Measurements from ENCODE around the gene NALF2.

NALF2 gene

DNA sequence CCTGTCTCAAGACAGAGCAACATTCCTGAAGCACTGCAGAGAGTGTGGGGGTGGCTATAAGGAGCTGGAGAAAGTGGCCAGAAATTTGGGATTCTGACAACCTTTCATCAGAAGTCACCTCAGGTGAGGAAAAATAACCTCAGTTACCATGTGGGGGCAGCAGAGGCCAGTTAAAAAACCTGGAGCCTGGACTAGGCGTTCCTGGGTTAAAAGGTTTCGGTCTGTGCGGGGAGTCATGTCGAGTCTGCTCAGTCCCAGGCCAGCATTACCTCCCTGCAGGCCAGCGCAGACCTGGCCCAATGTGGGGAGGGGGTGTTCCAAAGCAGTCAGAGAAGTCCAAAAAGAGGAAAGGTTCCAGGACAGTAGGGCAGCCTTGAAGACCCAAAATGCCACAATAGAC is 10.9 kb upstream of the NALF2 start:
- TF ChIP-seq, protein P1, sequence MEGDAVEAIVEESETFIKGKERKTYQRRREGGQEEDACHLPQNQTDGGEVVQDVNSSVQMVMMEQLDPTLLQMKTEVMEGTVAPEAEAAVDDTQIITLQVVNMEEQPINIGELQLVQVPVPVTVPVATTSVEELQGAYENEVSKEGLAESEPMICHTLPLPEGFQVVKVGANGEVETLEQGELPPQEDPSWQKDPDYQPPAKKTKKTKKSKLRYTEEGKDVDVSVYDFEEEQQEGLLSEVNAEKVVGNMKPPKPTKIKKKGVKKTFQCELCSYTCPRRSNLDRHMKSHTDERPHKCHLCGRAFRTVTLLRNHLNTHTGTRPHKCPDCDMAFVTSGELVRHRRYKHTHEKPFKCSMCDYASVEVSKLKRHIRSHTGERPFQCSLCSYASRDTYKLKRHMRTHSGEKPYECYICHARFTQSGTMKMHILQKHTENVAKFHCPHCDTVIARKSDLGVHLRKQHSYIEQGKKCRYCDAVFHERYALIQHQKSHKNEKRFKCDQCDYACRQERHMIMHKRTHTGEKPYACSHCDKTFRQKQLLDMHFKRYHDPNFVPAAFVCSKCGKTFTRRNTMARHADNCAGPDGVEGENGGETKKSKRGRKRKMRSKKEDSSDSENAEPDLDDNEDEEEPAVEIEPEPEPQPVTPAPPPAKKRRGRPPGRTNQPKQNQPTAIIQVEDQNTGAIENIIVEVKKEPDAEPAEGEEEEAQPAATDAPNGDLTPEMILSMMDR (IDR thresholded peaks at IDR 0.05; ENCODE audit: insufficient read depth, low read length, poor library complexity, severe bottlenecking): peak; percentile 50
- H3K36me3 ChIP-seq (ENCODE audit: control insufficient read depth, insufficient read depth, low read length): no peaks in the 10 kb centered on the region
- H3K27me3 ChIP-seq (replicated peaks; ENCODE audit: control insufficient read depth, insufficient read depth, low read length): no peaks in the 10 kb centered on the region; the same call in 1 of the 2 replicates
- DNase-seq (ENCODE audit: extremely low read depth, insufficient read length): no peak
- H3K4me3 ChIP-seq (replicated peaks; ENCODE audit: low read depth, low read length): no peak overlapping the region

DNA sequence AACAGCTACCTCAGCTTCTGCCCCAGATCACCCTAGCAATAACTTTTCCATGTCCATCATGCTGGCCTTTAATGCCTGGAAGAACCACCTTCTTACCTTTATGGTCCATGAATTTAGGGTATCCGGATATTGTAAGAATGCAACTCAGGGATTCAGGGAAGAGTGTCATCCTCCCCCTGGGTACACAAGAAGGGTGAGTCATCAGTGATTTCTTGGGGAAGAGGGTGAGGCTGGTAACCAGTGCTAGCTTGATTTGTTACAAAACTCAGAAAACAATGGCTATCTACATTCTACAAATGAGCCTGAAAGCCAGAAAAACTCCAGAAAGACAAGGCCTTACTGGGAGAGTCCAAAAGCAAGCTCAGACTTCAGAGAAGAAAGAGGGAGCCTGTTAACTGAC is 10.4 kb upstream of the NALF2 start:
- no peak overlapping the region for H3K4me3 ChIP-seq (replicated peaks; ENCODE audit: low read depth, low read length)
- no peaks in the 10 kb centered on the region; the same call in 1 of the 2 replicates for H3K27me3 ChIP-seq (replicated peaks; ENCODE audit: control insufficient read depth, insufficient read depth, low read length)
- TF ChIP-seq, protein P1 (IDR thresholded peaks at IDR 0.05; ENCODE audit: insufficient read depth, low read length, poor library complexity, severe bottlenecking): no peak
- no peaks in the 10 kb centered on the region for H3K36me3 ChIP-seq (ENCODE audit: control insufficient read depth, insufficient read depth, low read length)
- no peak for DNase-seq (ENCODE audit: extremely low read depth, insufficient read length)

DNA sequence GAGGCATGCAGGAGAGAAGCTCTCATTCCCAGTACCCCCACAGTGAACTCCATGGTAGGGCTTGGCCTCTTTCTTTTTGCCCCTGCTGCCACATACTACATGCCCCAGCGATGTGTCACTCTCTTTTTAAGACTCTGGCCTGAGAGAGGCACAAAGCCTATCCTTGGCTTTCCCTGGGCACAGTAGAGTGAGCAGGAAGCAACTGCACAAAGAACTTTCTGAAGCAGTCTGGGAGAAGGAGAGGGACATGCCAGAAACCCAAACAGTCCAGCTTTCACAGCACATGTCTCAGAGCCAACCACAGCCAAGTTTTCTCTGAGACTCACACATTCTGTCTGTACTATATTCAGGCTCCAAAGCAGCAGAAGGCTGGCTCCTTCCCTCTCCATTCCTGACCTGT is 7.9 kb upstream of the NALF2 start:
- Histone ChIP-seq H3K4me3 (replicated peaks; ENCODE audit: low read depth, low read length) (no peak overlapping the region), H3K27me3 (replicated peaks; ENCODE audit: control insufficient read depth, insufficient read depth, low read length) (no peaks in the 10 kb centered on the region; the same call in 1 of the 2 replicates), H3K36me3 (ENCODE audit: control insufficient read depth, insufficient read depth, low read length) (no peaks in the 10 kb centered on the region)
- TF ChIP-seq, protein P1 (IDR thresholded peaks at IDR 0.05; ENCODE audit: insufficient read depth, low read length, poor library complexity, severe bottlenecking): no peak
- DNase-seq (ENCODE audit: extremely low read depth, insufficient read length): no peak

DNA sequence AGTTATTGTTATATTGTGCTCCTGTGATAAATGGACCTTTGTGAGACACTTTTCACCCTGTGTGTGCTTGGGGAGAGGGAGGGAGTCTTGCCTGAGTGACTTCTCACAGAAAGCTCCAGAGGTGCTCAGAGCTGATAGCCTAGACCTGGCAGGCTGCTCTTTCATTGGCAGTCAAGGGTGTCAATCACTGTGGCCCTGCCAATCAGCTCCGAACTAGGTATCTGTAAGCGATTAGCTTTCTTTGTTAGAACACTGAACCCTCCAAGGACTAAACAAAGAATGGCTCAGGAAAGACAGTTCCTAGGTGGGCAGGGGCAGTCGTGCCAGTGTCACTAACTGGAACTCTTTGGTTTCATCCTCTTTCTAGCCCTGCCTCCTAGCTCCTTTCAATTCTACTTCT is 2.7 kb upstream of the NALF2 start:
- no peak for DNase-seq (ENCODE audit: extremely low read depth, insufficient read length)
- Histone ChIP-seq H3K4me3 (replicated peaks; ENCODE audit: low read depth, low read length) (no peak overlapping the region), H3K27me3 (replicated peaks; ENCODE audit: control insufficient read depth, insufficient read depth, low read length) (no peaks in the 10 kb centered on the region; the same call in 1 of the 2 replicates), H3K36me3 (ENCODE audit: control insufficient read depth, insufficient read depth, low read length) (no peaks in the 10 kb centered on the region)
- TF ChIP-seq, protein P1 (IDR thresholded peaks at IDR 0.05; ENCODE audit: insufficient read depth, low read length, poor library complexity, severe bottlenecking): no peak

DNA sequence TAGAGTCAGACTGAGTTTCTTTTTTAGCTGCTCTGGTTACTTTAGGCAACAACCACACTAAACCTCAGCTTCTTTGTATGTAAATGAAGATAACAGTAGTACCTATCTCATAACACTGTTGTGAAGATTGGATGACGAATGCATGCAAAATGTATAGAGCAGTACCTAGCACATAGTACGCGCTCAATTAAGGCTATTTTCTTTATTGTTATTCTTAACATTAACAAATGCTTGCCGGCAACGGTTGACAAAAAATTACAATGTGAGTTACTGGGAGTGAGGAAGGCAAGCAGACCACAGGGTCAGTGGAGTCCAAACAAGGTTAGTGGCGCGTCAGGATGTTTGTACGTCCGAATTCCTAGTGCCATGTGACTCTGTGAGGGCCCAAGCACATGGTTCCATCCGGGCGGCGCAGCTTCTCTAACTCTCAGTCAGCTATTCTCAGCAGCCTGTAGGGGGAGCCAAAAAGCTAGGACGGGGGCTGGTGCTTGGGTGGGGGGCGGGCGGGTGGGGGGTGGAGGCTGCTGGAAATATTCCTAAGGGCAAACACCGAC is 821 bp upstream of the NALF2 start:
- peaks cover 1% of the 10 kb centered on the region; the same call in 1 of the 2 replicates for H3K27me3 ChIP-seq (replicated peaks; ENCODE audit: control insufficient read depth, insufficient read depth, low read length)
- H3K4me3 ChIP-seq (replicated peaks; ENCODE audit: low read depth, low read length): no peak overlapping the region
- no peak for DNase-seq (ENCODE audit: extremely low read depth, insufficient read length)
- H3K36me3 ChIP-seq (ENCODE audit: control insufficient read depth, insufficient read depth, low read length): no peaks in the 10 kb centered on the region
- TF ChIP-seq, protein P1 (IDR thresholded peaks at IDR 0.05; ENCODE audit: insufficient read depth, low read length, poor library complexity, severe bottlenecking): no peak
